HL-60 (cell line): ENCODE results near the gene DBNDD1.

Experiments
- CTCF ChIP-seq: IDR thresholded peaks from one replicate; pipeline ENCODE4 v1.5.1; 2011; ENCODE audit warnings: low read length, control low read depth, inconsistent platforms; ENCODE audit not compliant: insufficient read depth
- GABPA ChIP-seq: IDR thresholded peaks from 2 replicates; pipeline ENCODE4 v1.6.1; 2012; ENCODE audit warnings: low read depth
- POLR2AphosphoS5 ChIP-seq: IDR thresholded peaks from 2 replicates; pipeline ENCODE4 v1.6.1; 2012; ENCODE audit warnings: low read depth
- REST ChIP-seq: IDR thresholded peaks from 2 replicates; pipeline ENCODE4 v1.6.1; 2012; ENCODE audit warnings: low read depth; ENCODE audit not compliant: insufficient replicate concordance

- TF ChIP-seq CTCF (no peak), POLR2AphosphoS5 (no peak), GABPA (no peak), REST (no peak)
These were observed 28.6 kb upstream of the DBNDD1 start for GRCh38 chr16:90047714-90048346.
